Endothelial cell of umbilical vein (primary cell): ENCODE measurements around the gene ITPKA. TPM values are rescaled to one million over a fixed set of nuclear protein-coding genes. Genes with fewer than 3 reads are reported as not detected.

ENCODE experiments used
- BruUV-seq: library from RNA; stranded (reverse); fragments of 400-500 nt; replicated peaks from 2 replicates; lab custom pipeline; 2021; lab: Mats Ljungman, UMichigan
- CTCF ChIA-PET: fragments of 300-600, 350-600 bp; sonication (Branson Sonifier 250); formaldehyde crosslinking; loops from one replicate; lab custom pipeline; 2021; ENCODE audit warnings: antibody characterized with exemption, inconsistent platforms; lab: Charles Lee
- POLR2A ChIA-PET: fragments of 300-600, 350-600 bp; sonication (Branson Sonifier 250); formaldehyde crosslinking; loops from one replicate; lab custom pipeline; 2021; ENCODE audit warnings: antibody characterized with exemption, inconsistent platforms; lab: Charles Lee
- DNase-seq: peaks from one replicate; pipeline ENCODE4 v3.0.0-alpha.2; 2011; ENCODE audit warnings: low read depth, low spot score
- FAIRE-seq: peaks from 2 replicates; lab custom pipeline; 2011; peaks lifted over from hg19 to GRCh38; lab: Jason Lieb, UNC
- H2AFZ ChIP-seq: 2 replicates; pipeline ENCODE4 v1.6.0; 2012; ENCODE audit warnings: low read depth, low read length, control low read depth, inconsistent platforms
- H3K27ac ChIP-seq: 2 replicates; pipeline ENCODE4 v1.5.1; 2011; ENCODE audit warnings: low read depth, mild to moderate bottlenecking, control low read depth, low read length, moderate library complexity; ENCODE audit not compliant: insufficient read depth
- H3K27me3 ChIP-seq, 2 experiments: 2 replicates each; pipeline versions ENCODE4 v1.6.0 to v1.6.1; 2011; ENCODE audit warnings: low read length in 2 of 2, mixed read lengths in 1 of 2; ENCODE audit not compliant: control insufficient read depth in 2 of 2, insufficient read depth in 2 of 2
- H3K36me3 ChIP-seq, 2 experiments: 2 replicates in 1 of 2; 3 replicates in 1 of 2; pipeline ENCODE4 v1.5.1; 2011; ENCODE audit warnings: low read length in 2 of 2, mild to moderate bottlenecking in 1 of 2, moderate library complexity in 1 of 2; ENCODE audit not compliant: control insufficient read depth in 2 of 2, insufficient read depth in 2 of 2; ENCODE audit errors: extremely low read depth in 1 of 2
- H3K4me1 ChIP-seq: 3 replicates; pipeline ENCODE4 v1.5.1; 2011; ENCODE audit warnings: mild to moderate bottlenecking, low read length; ENCODE audit not compliant: control insufficient read depth, insufficient read depth; ENCODE audit errors: extremely low read depth
- H3K4me2 ChIP-seq: 2 replicates; pipeline ENCODE4 v1.6.1; 2011; ENCODE audit warnings: low read length, control low read depth, mixed read lengths; ENCODE audit not compliant: insufficient read depth
- H3K4me3 ChIP-seq, 3 experiments: fragments of 200-600 bp in 1 of 3; sonication (generic), shearing (Covaris generic) in 1 of 3; replicated peaks in 1 of 3; 2 replicates each; pipeline ENCODE4 v1.5.1; 2011 to 2016; ENCODE audit warnings: control low read depth in 3 of 3, low read length in 3 of 3, mild to moderate bottlenecking in 2 of 3, inconsistent platforms in 1 of 3, low read depth in 1 of 3, moderate library complexity in 1 of 3; ENCODE audit not compliant: insufficient read depth in 1 of 3
- H3K79me2 ChIP-seq: 2 replicates; pipeline ENCODE4 v1.6.0; 2012; ENCODE audit warnings: low read length, inconsistent platforms; ENCODE audit not compliant: control insufficient read depth, insufficient read depth
- H3K9ac ChIP-seq: replicated peaks from 2 replicates; pipeline ENCODE3; 2011; ENCODE audit warnings: low read length, control low read depth; ENCODE audit not compliant: insufficient read depth; ENCODE audit errors: extremely low read depth
- H3K9me1 ChIP-seq: replicated peaks from 3 replicates; pipeline ENCODE4 v1.6.0; 2011; ENCODE audit warnings: mild to moderate bottlenecking, low read length; ENCODE audit not compliant: control insufficient read depth, insufficient read depth; ENCODE audit errors: extremely low read depth
- H3K9me3 ChIP-seq: replicated peaks from 2 replicates; pipeline ENCODE4 v1.5.1; 2012; ENCODE audit warnings: low read length, inconsistent platforms; ENCODE audit not compliant: control insufficient read depth, insufficient read depth
- H4K20me1 ChIP-seq: replicated peaks from 2 replicates; pipeline ENCODE3; 2011; ENCODE audit warnings: mild to moderate bottlenecking, low read length; ENCODE audit not compliant: control insufficient read depth, insufficient read depth; ENCODE audit errors: extremely low read depth
- CTCF ChIP-seq, 2 donors: IDR thresholded peaks; 1 replicate in 1 of 2; 2 replicates in 1 of 2; pipeline ENCODE4 v1.5.1; 2011; ENCODE audit warnings: low read length in 2 of 2, mild to moderate bottlenecking in 2 of 2, moderate library complexity in 2 of 2, control low read depth in 1 of 2, inconsistent platforms in 1 of 2, low read depth in 1 of 2; ENCODE audit not compliant: insufficient read depth in 1 of 2; ENCODE audit errors: extremely low read depth in 1 of 2
- FOS ChIP-seq: IDR thresholded peaks from 2 replicates; pipeline ENCODE4 v1.6.1; 2011; ENCODE audit warnings: mild to moderate bottlenecking, low read length, moderate library complexity, borderline replicate concordance; ENCODE audit not compliant: insufficient read depth
- JUN ChIP-seq: IDR thresholded peaks from 2 replicates; pipeline ENCODE4 v1.6.1; 2011; ENCODE audit warnings: borderline replicate concordance, low read depth; ENCODE audit not compliant: insufficient read length, insufficient read depth
- MAX ChIP-seq: IDR thresholded peaks from 2 replicates; pipeline ENCODE4 v1.6.1; 2011; ENCODE audit not compliant: insufficient read depth, insufficient read length
- MYC ChIP-seq: IDR thresholded peaks from one replicate; pipeline ENCODE4 v1.6.1; 2011; ENCODE audit warnings: mild to moderate bottlenecking, low read depth, low read length
- POLR2A ChIP-seq: IDR thresholded peaks from 2 replicates; pipeline ENCODE4 v1.6.1; 2012; ENCODE audit warnings: low read depth, mild to moderate bottlenecking, control low read depth, low read length
- dilution Hi-C: fragments of 300-500 bp; cut with MboI; formaldehyde crosslinking; loops from one replicate; pipeline ENCODE4 v1.15.0; 2019; ENCODE audit warnings: low sequenced_read_pairs; ENCODE audit not compliant: extremely low pct_ligation_motif_present
- intact Hi-C: fragments of 100-400 bp; cut with micrococcal nuclease; formaldehyde crosslinking; loops from one replicate; pipeline ENCODE4 v1.10.0; 2022
- polyA plus RNA-seq, 4 experiments: library from polyadenylated mRNA; depleted of rRNA in 3 of 4; stranded (reverse) in 3 of 4; unstranded in 1 of 4; fragments of >200 nt; gene quantifications; 2 replicates each; pipeline versions ENCODE4 v1.2.1 to v1.2.3, GENCODE V29; 2011 to 2012; ENCODE audit warnings: missing spikeins in 1 of 4
- total RNA-seq: library from RNA; stranded (reverse); gene quantifications from 2 replicates; pipeline ENCODE4 v1.2.3, GENCODE V29; 2021

Gene ITPKA
- total and polyA plus RNA-seq, 2 donors (not counting 3 experiments of a cell fraction or from before 2014, with no cell fraction given) = 0.14 to 0.66 TPM

GRCh38 chr15:41499109-41499851 is 5.6 kb downstream of the ITPKA start:
- Histone ChIP-seq H3K27me3 (peaks cover 38 to 57% of the 10 kb centered on the region in 2 experiments), H4K20me1 (no peaks in the 10 kb centered on the region), H3K27ac (no peak overlapping the region), H2AFZ (no peak overlapping the region), H3K9me1 (no peaks in the 10 kb centered on the region), H3K9me3 (no peaks in the 10 kb centered on the region), H3K4me1 (peaks cover 25% of the 10 kb centered on the region), H3K4me2 (no peak overlapping the region), H3K36me3 (no peaks in the 10 kb centered on the region), H3K79me2 (no peaks in the 10 kb centered on the region), H3K4me3 (no peak overlapping the region), H3K9ac (no peak overlapping the region)
- CTCF ChIA-PET = no interaction called here
- no peak for TF ChIP-seq POLR2A
- no peak for TF ChIP-seq FOS
- no peak for TF ChIP-seq MYC
- TF ChIP-seq JUN = no peak
- no peak for TF ChIP-seq MAX
- DNase-seq = no peak
- intact Hi-C loops = no loop called here
- POLR2A ChIA-PET = no interaction called here
- no TSS peak for BruUV-seq
- dilution Hi-C loops = no loop called here
- FAIRE-seq = no peak

DNA sequence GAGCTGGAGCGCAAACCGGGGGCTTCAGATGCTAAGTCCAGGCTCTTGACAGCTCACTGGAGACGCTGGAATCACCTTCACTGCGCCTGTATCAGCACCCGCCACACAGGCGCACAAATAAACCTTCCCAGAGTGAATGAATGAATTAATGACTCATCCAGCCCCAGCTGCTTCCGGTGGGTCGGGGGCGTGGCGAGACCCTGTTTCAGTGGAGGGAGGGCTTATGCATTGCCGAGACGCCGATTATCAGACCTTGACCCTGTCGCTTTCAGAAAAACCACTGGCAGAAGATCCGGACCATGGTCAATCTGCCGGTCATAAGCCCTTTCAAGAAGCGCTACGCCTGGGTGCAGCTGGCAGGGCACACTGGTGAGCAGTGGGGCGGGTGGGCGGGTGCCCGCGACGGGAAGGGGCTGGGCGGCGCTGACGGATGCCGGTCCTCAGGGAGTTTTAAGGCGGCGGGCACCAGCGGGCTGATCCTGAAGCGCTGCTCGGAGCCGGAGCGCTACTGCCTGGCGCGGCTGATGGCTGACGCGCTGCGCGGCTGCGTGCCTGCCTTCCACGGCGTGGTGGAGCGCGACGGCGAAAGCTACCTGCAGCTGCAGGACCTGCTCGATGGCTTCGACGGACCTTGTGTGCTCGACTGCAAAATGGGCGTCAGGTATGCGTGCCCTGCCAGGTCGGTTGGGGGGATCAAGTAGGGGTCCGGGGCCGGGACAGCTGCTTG is 7.7 kb downstream of the ITPKA start:
- dilution Hi-C loops (no loop called here), intact Hi-C loops (loop anchor here (5.0 kb wide), 1 partner anchor 41 kb away; the partner anchor contains the start of gene RPAP1)
- ChIA-PET CTCF (interaction anchor here (0.7 to 1.4 kb wide), 3 partner anchors 9 to 42 kb away, joined by 3 to 6 read pairs (median 4); no protein-coding TSS in a partner anchor), POLR2A (no interaction called here)
- H3K9ac ChIP-seq = no peak overlapping the region
- H3K27ac ChIP-seq = no peak overlapping the region
- H3K9me1 ChIP-seq = no peaks in the 10 kb centered on the region
- no peak overlapping the region for H2AFZ ChIP-seq
- DNase-seq = peak; percentile 46
- H3K79me2 ChIP-seq = no peaks in the 10 kb centered on the region
- no peaks in the 10 kb centered on the region for H4K20me1 ChIP-seq
- H3K4me1 ChIP-seq = peaks cover 15% of the 10 kb centered on the region
- H3K4me2 ChIP-seq = peak overlapping the region; percentile 52
- H3K36me3 ChIP-seq = no peaks in the 10 kb centered on the region
- TF ChIP-seq FOS = peak; percentile 26
- no peak for TF ChIP-seq CTCF (IDR thresholded peaks at IDR 0.05; ENCODE audit: extremely low read depth in 1 of 2, insufficient read depth in 1 of 2, low read depth in 1 of 2, low read length in 2 of 2)
- no TSS peak for BruUV-seq
- peak; percentile 81 for FAIRE-seq
- peaks cover 27 to 36% of the 10 kb centered on the region in 2 experiments for H3K27me3 ChIP-seq
- no peaks in the 10 kb centered on the region for H3K9me3 ChIP-seq
- H3K4me3 ChIP-seq = peak overlapping the region in 1 of 3 experiments; percentile 34
